Sigmoid colon (tissue), 7 donors: ENCODE measurements around the gene IGF2R. TPM values are rescaled to one million over a fixed set of nuclear protein-coding genes. Genes with fewer than 3 reads are reported as not detected.

Experiments
- DNase-seq: peaks from one replicate; pipeline ENCODE4 v3.0.0-alpha.2; 2019
- H3K27ac ChIP-seq, 4 donors: fragments of 200-600 bp; sonication (generic); one replicate each; pipeline ENCODE4 v1.5.1; 2016 to 2019; ENCODE audit warnings: mild to moderate bottlenecking in 1 of 4
- H3K27me3 ChIP-seq, 3 donors: fragments of 200-600 bp; sonication (generic); one replicate each; pipeline ENCODE4 v1.5.1; 2019; ENCODE audit warnings: mild to moderate bottlenecking in 1 of 3
- H3K36me3 ChIP-seq, 4 donors: fragments of 200-600 bp; sonication (generic); one replicate each; pipeline ENCODE4 v1.5.1; 2016 to 2019
- H3K4me1 ChIP-seq, 4 donors: fragments of 200-600 bp; sonication (generic); one replicate each; pipeline ENCODE4 v1.5.1; 2017 to 2019
- H3K4me3 ChIP-seq, 4 donors: fragments of 200-600 bp; sonication (generic); one replicate each; pipeline ENCODE4 v1.5.1; 2017 to 2019; ENCODE audit warnings: mild to moderate bottlenecking in 2 of 4, moderate library complexity in 1 of 4
- H3K9me3 ChIP-seq, 4 donors: fragments of 200-600 bp in 3 of 4; sonication (generic) in 3 of 4; one replicate each; pipeline versions ENCODE4 v1.5.1 to v1.6.1; 2013 to 2019
- CTCF ChIP-seq, 4 experiments: fragments of 450-650 bp in 3 of 4; fragments of 200-600 bp in 1 of 4; IDR thresholded peaks; one replicate each; pipeline ENCODE4 v1.5.1; 2016 to 2019; ENCODE audit warnings: antibody characterized with exemption in 4 of 4, mild to moderate bottlenecking in 3 of 4, moderate library complexity in 2 of 4
- EP300 ChIP-seq, 4 donors: sonication (generic); formaldehyde crosslinking; IDR thresholded peaks; one replicate each; pipeline ENCODE4 v1.6.1; 2017; ENCODE audit warnings: antibody characterized with exemption in 4 of 4
- POLR2A ChIP-seq, 2 donors: fragments of 450-650 bp; IDR thresholded peaks; one replicate each; pipeline ENCODE4 v1.6.1; 2016; ENCODE audit warnings: antibody characterized with exemption in 2 of 2, mild to moderate bottlenecking in 2 of 2, moderate library complexity in 2 of 2
- POLR2AphosphoS5 ChIP-seq, 4 donors: sonication (generic); formaldehyde crosslinking; IDR thresholded peaks; one replicate each; pipeline ENCODE4 v1.6.1; 2017; ENCODE audit warnings: antibody characterized with exemption in 4 of 4
- WGBS, 2 donors: extraction: QIAGEN DNeasy Blood & Tissue Kit; methylation state at CpG; one replicate each; pipeline ENCODE4 v1.1.7; 2013; 5-methylcytosine and 5-hydroxymethylcytosine counted together
- intact Hi-C: fragments of 100-400 bp; cut with DNase I; formaldehyde crosslinking; loops from one replicate; pipeline ENCODE4 v1.15.1; 2023
- polyA plus RNA-seq, 3 donors: library from polyadenylated mRNA; stranded (reverse); fragments of 200-250 nt; gene quantifications; one replicate each; pipeline ENCODE4 v1.2.3, GENCODE V29; 2013
- total RNA-seq, 4 donors: library from RNA; depleted of rRNA; stranded (reverse); fragments of >200 nt; gene quantifications; one replicate each; pipeline ENCODE4 v1.1.0, GENCODE V29; 2016
- donor health status: healthy with polysubstance abuse.
- donor health status: Bipolar disorder and iron deficiency.
- donor health status: healthy.

Gene IGF2R
- total and polyA plus RNA-seq, 7 donors: 3.6 to 80.9 (median 41.3) TPM

DNA sequence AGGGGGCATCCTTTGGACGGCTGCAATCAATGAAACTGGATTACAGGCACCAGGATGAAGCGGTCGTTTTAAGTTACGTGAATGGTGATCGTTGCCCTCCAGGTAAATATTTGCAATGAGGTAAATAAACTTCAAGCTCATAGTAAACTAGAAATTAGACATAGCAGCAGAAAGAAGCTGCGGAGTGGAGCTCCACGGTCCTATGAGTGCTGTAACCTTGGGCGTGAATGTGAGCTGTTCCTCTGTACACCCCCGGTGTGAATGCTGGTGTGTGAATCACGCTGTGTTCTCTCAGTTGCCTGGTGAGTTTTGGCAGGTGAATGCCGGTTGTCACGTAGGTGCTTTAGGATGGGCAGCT, 110.8 kb downstream of the IGF2R start:
- no peak overlapping the region for H3K27ac ChIP-seq
- no peaks in the 10 kb centered on the region for H3K27me3 ChIP-seq
- H3K4me1 ChIP-seq: no peaks in the 10 kb centered on the region
- no peak for DNase-seq
- 83 to 90% methylated on average over 12 of the region's 12 CpGs for WGBS, 2 donors
- peaks cover 32 to 100% (median 49%) of the 10 kb centered on the region in 4 donors for H3K36me3 ChIP-seq
- intact Hi-C loops: loop anchor here (10.0 kb wide), 1 partner anchor 455 kb away; no protein-coding TSS in a partner anchor
- no peaks in the 10 kb centered on the region for H3K9me3 ChIP-seq
- H3K4me3 ChIP-seq: no peak overlapping the region
- TF ChIP-seq POLR2A (IDR thresholded peaks at IDR 0.05): no peak
- TF ChIP-seq POLR2AphosphoS5 (IDR thresholded peaks at IDR 0.05): no peak
- no peak for TF ChIP-seq EP300 (IDR thresholded peaks at IDR 0.05)
- TF ChIP-seq CTCF (IDR thresholded peaks at IDR 0.05): no peak

GRCh38 chr6:160080097-160080496, 111.2 kb downstream of the IGF2R start:
- no peak overlapping the region for H3K4me3 ChIP-seq
- no peak overlapping the region for H3K27ac ChIP-seq
- H3K4me1 ChIP-seq: no peaks in the 10 kb centered on the region
- no peaks in the 10 kb centered on the region for H3K27me3 ChIP-seq
- 96 to 97% methylated on average over 17 of the region's 17 CpGs for WGBS, 2 donors
- H3K9me3 ChIP-seq: no peaks in the 10 kb centered on the region
- TF ChIP-seq EP300 (IDR thresholded peaks at IDR 0.05): no peak
- no peak for TF ChIP-seq POLR2A (IDR thresholded peaks at IDR 0.05)
- no peak for TF ChIP-seq CTCF (IDR thresholded peaks at IDR 0.05)
- no peak for TF ChIP-seq POLR2AphosphoS5 (IDR thresholded peaks at IDR 0.05)
- no peak for DNase-seq
- peaks cover 32 to 100% (median 54%) of the 10 kb centered on the region in 4 donors for H3K36me3 ChIP-seq
- intact Hi-C loops: loop anchor here (10.0 kb wide), 1 partner anchor 455 kb away; no protein-coding TSS in a partner anchor

DNA sequence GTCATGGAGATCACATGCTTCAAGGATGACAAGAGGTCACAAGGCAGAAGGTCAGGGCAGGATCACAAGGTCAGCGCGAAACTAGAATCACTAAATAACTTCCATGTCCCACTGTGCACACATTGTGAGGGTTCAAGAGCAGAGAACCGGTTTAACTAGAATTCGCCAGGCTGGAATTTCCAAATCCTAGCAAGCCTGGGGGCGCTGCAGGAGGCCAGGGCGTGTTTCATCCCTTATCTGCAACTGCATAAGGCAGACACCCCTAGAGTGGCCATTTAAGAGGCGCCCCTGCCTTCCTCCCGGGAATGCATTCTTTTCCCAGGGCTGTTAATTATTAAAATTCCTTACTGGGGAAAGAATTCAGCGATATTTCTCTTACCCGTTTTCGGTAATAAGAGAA, 112.5 kb downstream of the IGF2R start:
- H3K36me3 ChIP-seq: peaks cover 38 to 100% (median 56%) of the 10 kb centered on the region in 4 donors

DNA sequence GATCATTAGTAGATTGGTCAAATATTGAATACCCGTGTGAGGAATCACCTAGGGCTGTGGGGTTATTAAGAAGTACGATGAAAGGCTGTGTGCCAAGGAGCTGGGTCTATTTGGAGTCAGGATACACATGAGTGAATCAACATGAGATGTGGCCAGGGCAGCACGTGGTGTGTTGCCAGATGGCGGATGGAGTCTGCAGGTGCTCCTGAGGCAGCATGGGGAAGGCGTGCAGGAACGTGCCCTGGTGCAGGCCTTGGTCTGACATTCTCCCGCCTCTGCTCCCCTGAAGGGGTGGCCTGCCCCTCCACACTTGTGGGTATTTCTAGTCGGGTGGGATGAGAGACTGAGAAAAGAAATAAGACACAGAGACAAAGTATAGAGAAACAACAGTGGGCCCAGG, 113.7 kb downstream of the IGF2R start:
- TF ChIP-seq POLR2A (IDR thresholded peaks at IDR 0.05) (no peak), POLR2AphosphoS5 (IDR thresholded peaks at IDR 0.05) (no peak), CTCF (IDR thresholded peaks at IDR 0.05) (no peak), EP300 (IDR thresholded peaks at IDR 0.05) (no peak)
- DNase-seq: no peak
- 78 to 86% methylated on average over 8 of the region's 8 CpGs for WGBS, 2 donors
- H3K36me3 ChIP-seq: peaks cover 38 to 100% (median 55%) of the 10 kb centered on the region in 4 donors
- no peak overlapping the region for H3K4me3 ChIP-seq
- no peaks in the 10 kb centered on the region for H3K4me1 ChIP-seq
- intact Hi-C loops: loop anchor here (10.0 kb wide), 1 partner anchor 452 kb away; no protein-coding TSS in a partner anchor
- H3K9me3 ChIP-seq: no peaks in the 10 kb centered on the region
- H3K27ac ChIP-seq: no peak overlapping the region
- no peaks in the 10 kb centered on the region for H3K27me3 ChIP-seq

More for the DNA sequence above, 112.5 kb downstream of the IGF2R start:
- intact Hi-C loops: loop anchor here (10.0 kb wide), 1 partner anchor 453 kb away; no protein-coding TSS in a partner anchor
- H3K4me3 ChIP-seq: no peak overlapping the region
- TF ChIP-seq POLR2AphosphoS5 (IDR thresholded peaks at IDR 0.05) (no peak), CTCF (IDR thresholded peaks at IDR 0.05) (no peak)
- WGBS, 2 donors: 94 to 96% methylated on average over 11 of the region's 11 CpGs
- no peaks in the 10 kb centered on the region for H3K9me3 ChIP-seq
- H3K27me3 ChIP-seq: no peaks in the 10 kb centered on the region
- DNase-seq: no peak
- no peak overlapping the region for H3K27ac ChIP-seq
- H3K4me1 ChIP-seq: no peaks in the 10 kb centered on the region
